Ovary (tissue), 3 donors: ENCODE measurements around the gene RELA.

Source experiments
- CTCF ChIP-seq, 3 donors: fragments of 450-650 bp in 2 of 3; fragments of 200-600 bp in 1 of 3; IDR thresholded peaks; one replicate each; pipeline versions ENCODE4 v1.5.1 to v1.8.0; 2016 to 2022; ENCODE audit warnings: antibody characterized with exemption in 3 of 3, mild to moderate bottlenecking in 1 of 3
- EP300 ChIP-seq: sonication (generic); formaldehyde crosslinking; IDR thresholded peaks from one replicate; pipeline ENCODE4 v1.6.1; 2017; ENCODE audit warnings: antibody characterized with exemption
- POLR2A ChIP-seq: fragments of 450-650 bp; IDR thresholded peaks from one replicate; pipeline ENCODE4 v1.6.1; 2017; ENCODE audit warnings: antibody characterized with exemption, mild to moderate bottlenecking, moderate library complexity
- donor health status: DM: no; HTN: no; CAD: no.

DNA sequence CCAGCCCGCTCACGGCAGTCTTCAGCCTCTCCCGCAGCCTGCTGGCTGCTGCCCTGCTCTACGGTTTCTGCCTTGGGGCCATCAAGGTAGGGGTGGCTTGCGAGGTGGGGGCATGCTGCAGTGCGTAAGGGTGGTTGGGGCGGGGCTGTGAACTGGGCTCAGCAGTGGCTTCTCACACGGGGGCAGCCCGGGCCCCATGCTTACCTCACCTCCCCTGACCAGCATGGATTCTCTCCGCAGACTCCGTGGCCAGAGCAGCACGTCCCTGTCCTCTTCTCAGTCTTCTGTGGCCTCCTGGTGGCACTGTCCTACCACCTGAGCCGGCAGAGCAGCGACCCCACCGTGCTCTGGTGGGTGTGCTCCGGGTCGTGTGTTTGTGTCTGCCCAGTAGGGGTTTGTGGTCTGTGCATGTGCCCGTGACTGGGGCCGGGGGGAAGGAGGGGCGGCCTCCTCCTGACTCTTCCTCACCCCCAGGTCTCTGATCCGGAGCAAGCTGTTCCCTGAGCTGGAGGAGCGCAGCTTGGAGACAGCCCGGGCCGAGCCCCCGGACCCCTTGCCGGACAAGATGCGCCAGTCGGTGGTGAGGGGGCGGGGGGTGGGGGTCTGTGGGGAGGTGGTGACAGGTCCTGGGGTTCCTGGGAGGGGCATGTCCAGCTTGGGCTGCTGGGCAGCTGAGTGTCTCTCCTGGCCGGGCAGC is 37.6 kb downstream of the RELA start:
- TF ChIP-seq EP300 (no peak), CTCF (IDR thresholded peaks at IDR 0.05) (no peak), POLR2A (no peak)
